HG03432 (cell line): ENCODE measurements around the gene HRAS.
A peak's percentile ranks its signal among the peaks of the same experiment; 100 is the strongest.
"Not testable (repeated sequence)": the region's sequence is repeated elsewhere in the genome, so short reads cannot be mapped to it uniquely, and the experiment has no call there.

Source experiments
- ATAC-seq: cut with Tn5 transposase; IDR thresholded peaks from one replicate; pipeline ENCODE4 v1.9.1; 2021; ENCODE audit warnings: mild to moderate bottlenecking, moderate library complexity; ENCODE audit not compliant: unreplicated experiment

Gene HRAS

DNA sequence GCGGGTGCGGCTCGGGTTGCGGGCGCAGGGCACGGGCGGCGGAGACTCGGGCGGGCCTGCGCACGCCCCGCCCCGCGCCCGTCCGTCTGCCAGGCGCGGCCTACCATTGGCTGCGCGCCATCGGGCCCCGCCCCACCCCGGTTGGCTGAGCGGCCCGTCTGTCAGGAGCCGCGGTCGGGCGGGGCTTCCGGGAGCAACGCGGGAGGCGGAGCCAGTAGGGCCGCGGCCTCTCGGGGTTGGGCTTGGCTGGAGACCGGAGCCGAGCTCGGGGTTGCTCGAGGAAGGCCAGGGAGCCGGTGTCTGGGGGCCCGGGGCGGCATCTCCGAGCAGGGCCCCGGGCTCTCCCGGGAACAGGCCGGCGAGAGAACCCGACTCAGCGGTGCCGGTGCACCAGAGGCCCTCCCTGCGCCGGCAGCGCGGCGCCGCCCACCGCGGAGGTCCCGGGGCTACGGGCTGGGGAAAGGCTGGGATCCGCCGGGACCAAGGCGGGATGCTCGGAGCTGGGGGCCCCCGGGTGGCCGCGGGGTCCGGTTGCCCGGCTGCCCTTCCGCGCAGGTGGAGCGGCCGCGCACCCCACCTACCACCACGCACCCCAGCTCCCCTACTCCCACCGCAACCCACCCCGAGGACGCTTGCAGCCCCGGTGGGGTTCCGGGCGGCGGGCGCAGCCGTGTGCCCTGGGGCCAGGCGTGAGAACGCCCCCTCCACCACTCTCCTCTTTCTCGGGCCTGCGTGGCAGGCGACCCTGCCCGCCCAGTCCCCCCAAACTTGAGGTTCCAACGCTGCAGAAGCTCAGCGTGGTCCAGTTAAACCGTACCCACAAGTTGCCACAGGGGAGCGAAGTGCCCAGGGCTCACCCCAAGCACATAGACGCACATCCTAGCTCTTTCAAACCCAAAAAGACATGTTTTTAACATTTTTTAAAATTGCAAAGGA lies at the start of gene HRAS:
HRAS (minus strand) TSS at position 58 of the 936 bp plus-strand sequence.
- ATAC-seq = peak; percentile 72

DNA sequence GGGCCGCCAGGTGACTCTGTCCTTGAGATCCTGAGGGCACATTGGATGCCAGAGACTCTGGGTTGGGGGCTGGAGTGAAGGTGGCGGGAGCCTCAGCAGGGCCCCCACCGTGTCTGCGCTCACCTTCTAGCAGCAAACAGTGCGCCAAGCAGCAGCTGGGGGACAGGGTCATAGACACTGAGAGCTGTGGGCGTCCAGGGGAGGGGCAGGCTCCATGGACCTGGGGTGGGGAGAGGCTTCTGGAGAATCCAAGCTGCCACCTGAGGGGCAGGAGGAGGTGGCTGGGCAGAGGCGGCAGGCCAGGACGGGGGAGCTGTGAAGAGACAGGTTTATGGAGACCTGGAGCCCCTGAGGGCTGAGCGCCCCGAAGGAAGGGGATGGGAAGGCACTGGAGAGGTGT lies 48.9 kb upstream of the HRAS start:
- ATAC-seq = no peak

DNA sequence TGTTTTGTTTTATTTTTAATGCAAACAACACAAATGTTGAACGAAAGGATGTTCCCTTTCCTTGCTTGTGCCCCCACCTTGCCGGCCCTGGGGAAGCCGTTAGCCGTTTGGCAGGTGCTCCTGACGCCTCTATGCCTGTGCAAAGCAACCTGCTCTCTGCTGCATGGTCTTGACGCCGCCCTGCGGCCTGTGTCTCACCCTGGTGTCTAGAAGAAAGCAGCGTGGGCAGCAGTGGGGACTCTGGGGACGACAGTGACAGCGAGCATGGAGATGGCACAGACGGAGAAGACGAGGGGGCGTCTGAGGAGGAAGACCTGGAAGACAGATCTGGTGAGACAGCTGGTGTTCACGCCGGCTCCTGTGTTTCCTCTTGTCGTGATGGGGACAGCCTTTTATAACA lies 46.4 kb upstream of the HRAS start:
- no peak for ATAC-seq

DNA sequence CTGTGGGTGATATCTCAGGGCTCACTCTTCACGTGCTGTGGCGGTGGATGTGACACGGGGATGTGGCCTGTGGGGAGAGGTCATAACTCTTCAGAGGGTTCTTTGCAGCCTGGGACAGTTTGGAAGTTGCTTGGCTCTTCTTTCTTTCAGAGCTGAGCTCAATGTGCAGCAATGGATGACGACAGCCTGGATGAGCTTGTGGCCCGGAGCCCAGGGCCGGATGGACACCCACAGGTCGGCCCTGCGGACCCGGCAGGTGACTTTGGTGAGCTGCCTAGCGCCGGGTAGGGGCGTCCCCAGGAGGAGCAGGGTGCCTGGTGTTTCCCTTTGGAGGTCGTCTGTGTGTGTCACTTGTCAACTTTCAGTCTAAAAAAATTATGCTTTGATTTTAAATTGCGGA lies 46.0 kb upstream of the HRAS start:
- ATAC-seq = no peak

DNA sequence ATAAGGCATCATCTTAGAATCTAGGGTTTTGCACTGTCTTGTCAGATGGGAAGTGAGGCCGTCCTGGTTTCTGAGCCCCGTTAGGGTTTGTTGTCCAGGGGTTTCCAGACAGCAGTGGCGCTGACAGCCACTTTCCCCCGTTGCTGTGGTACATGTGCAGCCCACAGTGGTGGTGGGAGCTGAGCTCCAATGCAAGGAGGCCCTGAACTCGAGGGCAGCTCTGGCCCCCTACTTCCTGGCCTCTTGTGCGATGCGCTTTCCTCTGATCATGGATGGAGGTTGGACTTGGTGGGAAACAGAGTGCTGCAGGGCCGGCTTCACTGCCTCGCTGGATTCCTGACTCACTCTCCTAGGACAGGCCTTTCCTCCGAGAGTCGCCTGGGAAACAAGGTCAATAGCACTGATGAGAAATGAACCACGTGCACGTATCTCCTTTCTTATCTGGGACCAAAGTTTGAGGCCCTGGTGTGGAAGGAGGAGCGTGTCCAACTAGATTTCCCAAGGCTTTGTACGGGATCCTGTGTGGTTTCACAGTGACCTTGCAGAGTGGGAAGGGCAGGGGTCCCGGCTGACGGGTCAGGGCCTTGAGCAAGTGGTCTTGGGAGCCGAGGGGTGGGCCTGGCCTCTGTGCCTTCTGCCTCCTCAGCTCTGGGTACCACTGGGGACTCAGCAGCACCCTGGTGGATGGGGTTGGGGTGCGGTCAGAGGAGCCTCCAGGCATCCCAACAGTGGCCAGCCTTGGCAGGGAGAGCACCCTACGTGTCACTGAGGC lies 44.6 kb upstream of the HRAS start:
- ATAC-seq = no peak

DNA sequence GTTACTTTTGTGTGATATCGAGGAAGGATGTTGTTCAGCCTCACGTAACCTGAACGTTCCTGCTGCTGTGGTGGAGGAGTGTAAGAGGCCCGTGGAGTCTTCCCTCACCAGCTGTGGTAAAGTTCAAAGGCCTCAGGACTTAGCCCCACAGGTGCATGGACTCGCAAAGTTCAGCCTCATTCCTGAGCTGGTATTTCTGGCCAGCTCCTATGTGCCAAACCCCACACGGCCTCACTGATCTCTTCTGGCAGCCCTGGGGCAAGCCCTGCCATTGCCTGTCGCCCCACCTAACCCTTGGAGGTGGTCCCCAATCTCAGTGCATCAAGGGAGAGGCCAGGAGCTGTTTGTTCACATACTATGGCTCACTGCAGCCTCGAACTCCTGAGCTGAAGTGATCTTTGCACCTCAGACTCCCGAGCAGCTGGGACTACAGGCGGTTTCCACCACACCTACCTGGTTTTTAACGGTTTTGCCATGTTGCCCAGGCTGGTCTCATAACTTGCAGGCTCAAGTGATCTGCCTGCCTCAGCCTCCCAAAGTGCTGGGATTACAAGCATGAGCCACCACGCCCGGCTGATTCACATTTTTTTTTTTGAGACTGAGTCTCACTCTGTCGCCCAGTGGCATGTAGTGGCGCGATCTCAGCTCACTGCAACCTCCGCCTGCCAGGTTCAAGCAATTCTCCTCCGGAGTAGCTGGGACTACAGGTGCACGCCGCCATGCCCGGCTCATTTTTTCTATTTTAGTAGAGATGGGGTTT lies 43.1 kb upstream of the HRAS start:
- no peak for ATAC-seq

DNA sequence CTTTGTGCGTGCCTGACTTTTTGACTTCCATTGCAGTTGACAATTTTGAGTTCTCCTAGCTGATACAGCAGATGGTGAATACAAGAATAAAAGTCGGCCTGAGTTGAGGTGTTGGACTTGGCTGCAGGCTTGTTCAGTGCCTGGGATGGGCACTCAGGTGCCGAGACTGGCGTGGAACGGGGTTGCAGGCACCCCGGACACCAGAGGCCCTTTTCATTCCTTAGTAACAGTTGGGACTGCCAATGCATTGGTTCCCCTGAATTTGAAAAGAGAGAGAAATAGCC lies 42.2 kb upstream of the HRAS start:
- ATAC-seq = no peak

DNA sequence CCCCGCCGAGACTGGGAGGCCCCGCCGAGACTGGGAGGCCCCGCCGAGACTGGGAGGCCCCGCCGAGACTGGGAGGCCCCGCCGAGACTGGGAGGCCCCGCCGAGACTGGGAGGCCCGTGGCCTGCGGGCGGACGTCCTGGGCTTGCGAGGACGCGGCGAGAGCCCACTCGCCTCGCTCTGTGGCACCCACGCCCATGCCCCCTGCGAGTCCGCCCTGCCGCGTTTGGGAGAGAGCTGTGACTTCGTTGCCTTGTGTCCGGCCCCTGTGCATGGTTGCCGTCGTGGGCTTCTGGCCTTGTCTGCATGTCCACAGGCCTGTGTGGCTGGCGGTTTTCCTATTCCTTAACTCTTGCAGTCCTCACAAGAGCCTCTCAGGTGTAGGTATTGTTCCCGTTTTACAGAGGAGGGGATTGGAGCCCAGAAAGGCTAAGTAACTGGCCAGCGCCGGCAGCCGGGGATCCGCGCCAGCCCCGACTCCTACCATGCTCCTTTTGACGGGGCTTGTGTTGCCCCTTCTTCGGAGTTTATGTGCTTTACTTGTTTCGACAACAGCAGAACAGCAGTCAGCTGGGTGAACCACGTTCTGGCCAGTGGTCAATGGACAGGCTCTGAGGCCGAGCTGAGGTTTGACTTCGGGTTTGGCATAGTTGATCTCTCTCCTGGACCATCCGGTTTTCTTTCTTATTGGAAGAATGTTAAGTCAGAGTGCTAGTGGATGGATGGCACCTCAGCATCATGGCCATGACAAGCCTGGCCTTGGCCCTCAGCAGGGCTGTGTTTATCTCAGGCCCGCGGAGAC lies 41.6 kb upstream of the HRAS start:
- no peak for ATAC-seq

DNA sequence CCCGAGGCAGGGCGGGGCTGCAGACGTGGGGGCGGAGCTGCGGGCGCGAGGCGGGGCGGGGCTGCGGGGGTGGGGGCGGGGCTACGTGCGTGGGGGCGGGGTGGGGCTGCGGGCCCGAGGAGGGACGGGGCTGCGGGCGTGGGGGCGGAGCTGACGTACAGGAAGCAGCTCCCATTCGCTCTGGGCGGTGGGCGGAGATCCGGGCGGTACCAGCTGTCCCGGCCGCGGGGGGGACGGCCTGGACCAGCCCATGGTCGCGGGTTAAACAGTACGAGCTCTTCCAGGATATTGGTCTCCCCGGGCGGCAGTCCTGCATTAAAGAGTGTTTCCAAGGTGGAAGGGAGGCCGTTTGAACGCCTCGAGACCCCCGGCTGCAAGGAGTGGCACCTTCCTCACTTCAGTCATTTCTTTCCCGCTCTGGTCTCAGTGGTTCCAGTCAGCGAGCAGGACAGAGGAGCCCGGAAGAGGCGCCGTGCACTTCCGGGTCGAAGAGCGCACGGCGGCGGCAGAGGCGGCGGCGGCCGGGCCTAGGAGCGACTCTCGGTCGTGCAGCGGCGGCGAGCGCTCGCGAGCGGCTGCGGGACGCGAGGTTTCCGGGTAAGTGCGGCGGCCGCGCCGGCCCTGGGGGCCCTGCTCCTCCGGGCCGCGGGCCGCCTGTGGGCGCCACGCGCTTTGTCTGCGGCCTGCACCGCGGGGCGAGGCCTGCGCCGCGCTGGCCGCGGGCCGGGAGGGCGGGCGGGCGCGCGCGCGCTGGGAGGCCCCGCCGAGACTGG lies 40.8 kb upstream of the HRAS start, which contains the start of gene PHRF1:
PHRF1 (plus strand) TSS at position 475 of the 773 bp plus-strand sequence. CDS start 5,043 bp downstream, outside the sequence.
- ATAC-seq = peak; percentile 83

DNA sequence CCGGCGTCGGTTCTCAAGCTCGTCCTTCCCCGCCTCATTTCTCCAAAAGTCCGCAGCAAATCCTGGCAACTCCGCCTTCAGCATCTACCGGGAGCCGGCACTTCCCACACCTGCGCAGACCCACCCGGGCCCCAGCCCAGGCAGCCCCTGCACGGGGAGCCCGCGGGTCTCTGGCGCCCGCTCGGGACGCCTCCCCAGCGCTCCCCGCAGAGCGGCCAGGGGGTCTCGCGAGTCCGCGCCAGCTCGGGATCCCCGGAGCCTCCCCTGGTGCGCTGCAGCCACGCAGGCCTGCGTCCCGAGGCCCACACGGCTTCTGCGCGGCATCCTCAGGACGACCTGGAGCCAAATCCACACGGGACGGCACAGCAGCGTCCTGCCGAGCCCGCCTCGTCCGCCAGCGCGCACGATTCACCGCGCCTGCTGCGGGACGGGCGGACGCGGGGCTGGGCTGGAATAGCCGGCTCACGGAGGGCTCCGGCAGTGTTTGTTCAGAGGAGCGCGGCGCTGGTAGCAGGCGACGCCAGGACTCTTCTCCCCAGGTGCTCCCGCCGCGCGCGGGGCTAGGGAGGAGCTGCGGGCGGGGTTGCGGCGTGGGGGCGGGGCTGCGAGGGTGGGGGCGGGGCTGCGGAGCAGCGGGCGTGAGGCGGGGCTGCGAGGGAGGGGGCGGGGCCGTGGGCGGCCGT lies 40.1 kb upstream of the HRAS start:
- peak; percentile 34 for ATAC-seq

DNA sequence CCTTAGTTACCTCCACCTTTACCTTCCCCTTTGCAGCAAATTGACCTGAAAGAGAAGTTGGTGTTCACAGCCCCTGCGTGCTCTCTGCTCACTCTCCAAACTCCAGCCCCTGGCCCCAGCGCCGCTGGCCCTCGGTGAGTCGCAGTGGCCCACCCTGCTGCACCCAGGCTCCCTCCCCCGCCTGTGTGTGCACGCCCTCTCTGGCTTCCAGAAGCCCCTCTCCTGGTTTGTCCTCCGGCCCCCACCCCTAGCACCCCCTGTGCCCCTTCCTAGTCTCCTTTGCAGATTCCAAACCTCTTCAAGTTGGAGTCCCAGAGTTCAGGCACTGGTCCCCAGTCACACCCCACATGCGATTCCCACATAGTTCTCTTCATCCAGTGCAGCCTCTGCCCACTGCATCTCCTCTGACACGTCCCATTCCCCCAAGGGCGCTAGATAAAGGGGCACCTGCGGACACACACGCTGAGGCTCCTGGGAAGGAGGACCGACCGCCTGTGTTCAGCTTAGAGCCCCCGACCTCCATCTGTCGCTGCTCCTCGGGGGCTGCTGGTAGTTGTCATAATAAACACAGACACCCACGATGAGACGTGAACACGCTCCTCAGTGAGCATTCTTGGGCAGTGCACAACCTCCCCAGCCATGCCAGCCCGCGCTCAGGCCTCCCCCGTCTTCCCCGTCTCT lies 39.4 kb upstream of the HRAS start:
- no peak for ATAC-seq

DNA sequence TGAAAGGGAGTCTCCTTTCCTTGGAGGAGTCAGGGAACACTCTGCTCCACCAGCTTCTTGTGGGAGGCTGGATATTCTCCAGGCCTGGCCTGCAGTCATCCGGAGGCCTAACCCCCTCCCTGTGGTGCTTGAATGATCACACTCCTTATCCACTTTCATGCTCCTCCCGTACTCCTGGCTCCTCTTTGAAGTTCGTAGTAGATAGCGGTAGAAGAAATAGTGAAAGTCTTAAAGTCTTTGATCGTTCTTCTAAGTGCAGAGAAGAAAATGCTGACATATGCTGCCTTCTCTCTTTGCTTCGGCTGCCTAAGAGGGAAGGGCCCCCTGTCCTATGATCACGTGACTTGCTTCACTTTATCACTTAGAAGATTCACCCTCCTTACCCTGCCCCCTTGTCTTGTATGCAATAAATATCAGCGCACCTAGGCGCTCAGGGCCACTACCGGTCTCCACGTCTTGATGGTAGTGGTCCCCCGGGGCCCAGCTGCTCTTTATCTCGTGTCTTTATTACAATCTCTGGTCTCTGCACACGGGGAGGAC lies 38.7 kb upstream of the HRAS start:
- not testable (repeated sequence) for ATAC-seq

DNA sequence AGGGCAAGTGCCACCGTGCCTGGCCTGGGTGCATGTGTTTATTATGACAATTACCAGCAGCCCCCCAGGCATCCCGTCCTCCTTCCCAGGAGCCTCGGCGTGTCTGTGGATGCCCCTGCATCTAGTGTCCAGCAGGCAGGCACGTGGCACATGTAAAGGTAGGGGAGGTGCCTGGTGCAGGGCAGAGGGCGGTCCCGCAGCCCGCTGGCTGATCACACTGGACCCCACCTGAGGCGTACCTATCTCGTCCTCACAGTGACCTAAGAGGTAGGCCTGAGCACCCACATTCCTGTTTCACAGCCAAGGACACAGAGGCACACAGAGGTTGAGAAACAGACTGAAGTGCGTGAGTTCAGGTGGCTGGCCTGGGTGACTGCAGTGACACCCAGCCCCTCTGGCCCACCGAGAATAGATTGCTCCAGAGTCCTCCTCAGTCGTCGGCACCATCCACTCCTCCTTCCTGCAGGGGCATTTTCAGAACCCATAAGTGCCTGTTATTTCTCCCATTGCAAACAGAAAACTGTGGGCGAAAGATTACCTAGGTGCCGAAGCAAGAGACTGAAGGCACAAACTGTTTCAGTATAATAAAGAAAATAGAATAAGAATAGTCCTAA lies 37.9 kb upstream of the HRAS start:
- no peak for ATAC-seq

DNA sequence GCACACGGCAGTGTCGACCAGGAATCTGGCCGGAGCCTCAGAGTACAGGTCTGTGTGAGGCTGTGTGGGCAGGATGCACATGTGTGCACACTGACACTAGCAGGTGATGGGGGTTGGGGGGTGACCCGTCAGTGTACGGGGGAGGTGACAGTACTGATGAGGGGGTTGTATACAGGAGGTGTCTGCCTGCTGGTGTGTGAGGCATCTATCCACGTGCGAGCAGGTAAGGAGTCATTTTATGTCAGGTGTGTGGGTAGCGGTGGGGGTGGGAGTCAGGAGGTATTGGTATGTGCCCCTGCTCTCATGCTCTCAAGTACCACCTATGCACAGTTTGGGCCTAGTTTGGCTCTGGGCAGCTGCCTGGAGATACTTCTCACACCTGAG lies 36.4 kb upstream of the HRAS start:
- ATAC-seq = no peak

DNA sequence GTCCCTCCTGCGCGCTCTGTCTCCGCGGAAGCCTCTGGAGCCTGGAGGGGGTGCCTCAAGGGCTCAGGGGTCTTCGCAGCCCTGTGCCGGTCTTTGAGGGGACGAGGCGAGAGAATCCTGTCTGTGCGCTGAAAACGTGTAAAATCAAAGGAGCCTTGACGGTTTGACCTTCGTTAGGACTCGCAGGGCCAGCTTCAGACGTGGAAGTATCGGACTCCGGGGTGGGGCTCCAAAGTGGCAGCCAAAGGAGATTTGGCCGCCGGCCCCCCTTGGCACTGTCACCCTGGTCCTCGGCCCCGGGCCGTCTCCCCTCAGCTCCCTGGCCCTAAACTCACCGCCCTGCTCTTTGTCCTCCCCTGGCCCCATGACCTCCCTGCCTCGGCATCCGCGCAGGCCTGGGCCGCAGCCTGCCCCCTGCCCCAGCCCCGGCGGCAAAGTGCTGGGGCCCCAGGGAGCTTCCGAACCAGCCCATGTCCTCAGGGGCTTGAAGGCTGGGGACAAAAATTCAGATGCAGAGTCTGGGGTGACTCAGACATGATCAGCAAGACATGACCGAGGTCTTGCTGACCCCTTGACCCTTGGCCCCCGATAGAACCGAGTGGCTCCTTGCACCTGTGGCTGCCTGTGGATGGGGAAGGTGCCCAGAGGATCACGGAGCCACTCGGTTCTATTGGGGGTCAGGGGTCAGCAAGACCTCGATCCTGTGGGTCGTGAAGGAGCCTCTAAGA lies 33.9 kb upstream of the HRAS start:
- ATAC-seq = no peak

DNA sequence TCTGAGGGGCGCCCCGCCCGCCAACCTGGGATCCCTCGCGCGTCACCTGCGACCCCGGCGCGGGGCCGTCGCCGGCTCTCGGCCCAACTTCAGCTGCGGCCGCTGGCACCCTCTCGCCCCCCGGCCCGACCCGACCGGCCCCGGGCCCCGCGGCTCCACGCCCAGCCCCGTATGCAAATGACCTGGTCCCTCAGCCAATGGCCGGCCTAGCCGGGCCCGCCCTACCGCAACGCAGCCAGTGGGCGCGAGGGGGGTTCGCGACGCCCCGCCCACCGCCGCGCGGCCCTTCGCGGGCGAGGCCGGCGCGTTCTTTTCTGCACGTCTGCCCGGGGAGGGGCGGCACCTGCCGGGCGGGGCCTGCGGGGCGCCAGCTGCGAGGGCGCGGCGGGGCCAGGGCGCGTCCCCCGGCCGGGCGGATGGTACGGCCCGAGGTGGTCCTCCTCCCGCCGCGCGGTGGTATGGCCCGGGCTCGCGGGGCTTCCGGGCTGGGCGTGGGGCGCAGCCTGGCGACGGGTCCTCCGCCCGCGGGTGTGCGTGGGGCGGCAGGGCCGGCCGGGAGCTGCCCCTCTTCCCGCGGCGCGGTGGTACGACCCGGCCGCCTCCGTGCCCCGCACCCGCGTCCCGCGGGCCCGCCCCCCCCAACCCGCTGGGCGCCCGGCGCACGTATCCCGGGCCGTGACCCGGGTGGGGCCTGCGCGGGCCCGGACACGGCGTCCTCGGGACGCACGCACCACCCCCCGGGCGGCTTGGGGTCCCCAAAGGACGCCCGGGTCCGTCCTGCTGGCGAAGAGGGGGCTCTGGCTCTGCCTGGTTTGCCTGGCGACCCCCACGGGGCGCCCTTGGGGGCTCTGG lies 33.2 kb upstream of the HRAS start:
- peak; percentile 87 for ATAC-seq
